GM18909 (cell line): ENCODE measurements around the gene CD82.

Source experiments
- ATAC-seq: cut with Tn5 transposase; IDR thresholded peaks from one replicate; pipeline ENCODE4 v1.9.1; 2021; ENCODE audit warnings: mild to moderate bottlenecking; ENCODE audit not compliant: unreplicated experiment, poor library complexity

CD82 gene

GRCh38 chr11:44559207-44559939, 6.1 kb upstream of the CD82 start:
- peak; percentile 80 for ATAC-seq

GRCh38 chr11:44559940-44560300, 5.5 kb upstream of the CD82 start:
- ATAC-seq: peak; percentile 11

GRCh38 chr11:44561275-44561805, 4.1 kb upstream of the CD82 start:
- ATAC-seq: no peak

DNA sequence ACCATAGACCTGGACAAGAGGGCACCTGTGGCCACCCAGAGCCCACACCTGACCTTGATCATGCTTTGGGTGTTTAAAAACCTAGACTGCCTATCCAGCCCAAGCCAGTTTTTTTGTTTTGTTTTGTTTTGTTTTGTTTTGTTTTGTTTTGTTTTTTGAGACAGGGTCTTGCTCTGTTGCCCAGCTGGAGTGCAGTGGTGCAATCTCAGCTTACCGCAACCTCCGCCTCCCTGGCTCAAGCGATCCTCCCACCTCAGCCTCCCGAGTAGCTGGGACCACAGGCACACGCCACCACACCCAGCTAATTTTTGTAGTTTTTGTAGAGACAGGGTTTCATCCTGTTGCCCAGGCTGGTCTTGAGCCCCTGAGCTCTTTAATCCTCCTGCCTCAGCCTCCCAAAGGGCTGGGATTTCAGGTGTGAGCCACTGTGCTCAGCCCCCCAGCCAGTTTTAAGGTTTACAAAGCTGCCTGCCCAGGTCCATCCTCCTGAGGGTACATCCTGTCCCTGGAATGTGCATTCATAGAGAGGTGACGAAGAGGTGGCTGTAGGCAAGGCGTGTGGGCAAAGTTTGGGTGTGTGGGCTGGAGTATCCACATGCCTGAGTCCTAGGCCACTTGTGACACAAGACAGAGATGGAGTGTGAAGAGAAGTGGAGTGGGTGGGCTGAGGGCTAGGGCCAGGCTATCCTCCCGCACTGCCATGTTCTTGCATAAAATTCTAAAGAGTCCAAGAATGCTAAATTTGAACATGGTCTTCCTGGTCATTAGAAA, 3.3 kb upstream of the CD82 start:
- ATAC-seq: no peak

- ATAC-seq: no peak
These were observed 2.5 kb upstream of the CD82 start for GRCh38 chr11:44562845-44563460.

GRCh38 chr11:44563711-44564110, 1.8 kb upstream of the CD82 start:
- no peak for ATAC-seq

DNA sequence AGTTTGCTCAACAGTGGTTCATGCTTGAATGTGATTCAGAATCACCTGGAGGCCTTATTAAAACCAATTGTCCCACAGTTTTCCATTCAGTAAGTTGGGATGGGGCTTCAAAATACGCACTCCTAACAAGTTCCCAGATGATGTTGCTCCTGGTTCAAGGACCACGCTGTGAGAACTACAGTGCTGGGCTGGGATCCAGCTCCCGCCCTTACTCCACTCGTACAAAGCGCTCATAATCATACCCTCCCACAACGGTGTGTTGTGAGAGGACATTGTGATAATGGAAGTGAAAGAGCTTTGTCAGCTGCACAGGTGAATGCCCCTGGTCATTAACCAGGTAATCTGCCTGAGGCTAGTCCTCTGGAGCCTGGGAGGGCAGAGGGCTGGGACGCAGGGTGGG, 1.3 kb upstream of the CD82 start:
- no peak for ATAC-seq

GRCh38 chr11:44564670-44565210, 723 bp upstream of the CD82 start:
- no peak for ATAC-seq

- no peak for ATAC-seq
These were observed 788 bp downstream of the CD82 start for GRCh38 chr11:44565953-44566949.

DNA sequence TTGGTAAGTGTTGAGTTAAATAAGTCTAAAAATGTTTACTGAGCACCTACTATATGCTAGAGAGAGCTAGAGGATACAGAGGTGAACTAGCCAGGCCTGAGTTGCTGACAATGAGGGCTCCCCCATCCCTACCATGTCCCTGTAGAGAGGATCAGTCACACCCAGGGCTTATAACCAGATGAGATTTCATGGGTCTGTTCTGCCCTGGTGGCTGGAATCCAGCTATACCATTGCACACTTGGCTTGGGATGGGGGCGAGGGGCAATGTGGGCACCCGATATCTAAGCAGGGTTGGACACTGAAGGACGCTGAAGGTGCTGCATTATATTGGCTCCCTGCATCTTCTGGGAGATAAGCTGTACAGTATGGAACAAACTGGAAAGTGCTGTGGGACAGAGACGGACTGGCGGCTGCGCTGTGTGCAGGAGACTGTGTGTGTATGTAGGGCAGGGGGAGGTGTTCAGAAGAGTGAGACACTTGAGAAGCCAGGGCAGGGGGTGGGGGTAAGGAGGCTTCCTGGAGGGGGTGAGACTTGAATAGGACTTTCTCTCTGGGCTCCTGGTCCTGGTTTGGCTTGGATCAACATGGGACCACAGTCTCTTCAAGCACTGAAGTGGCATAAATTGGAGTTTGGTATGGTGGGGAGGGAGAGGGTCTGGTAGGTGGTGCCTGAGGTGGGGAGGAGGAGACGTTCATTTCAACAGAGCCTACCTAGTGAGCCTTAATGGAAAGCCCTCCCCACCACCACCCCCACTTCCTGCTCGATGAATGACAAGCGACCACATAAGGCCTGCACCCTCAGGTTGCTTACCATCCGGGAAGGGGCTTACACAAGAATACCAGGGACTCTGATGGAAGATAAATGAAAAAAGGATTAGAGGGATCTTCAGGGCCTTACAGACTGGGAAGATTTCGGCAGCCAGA, 1.8 kb downstream of the CD82 start:
- no peak for ATAC-seq

DNA sequence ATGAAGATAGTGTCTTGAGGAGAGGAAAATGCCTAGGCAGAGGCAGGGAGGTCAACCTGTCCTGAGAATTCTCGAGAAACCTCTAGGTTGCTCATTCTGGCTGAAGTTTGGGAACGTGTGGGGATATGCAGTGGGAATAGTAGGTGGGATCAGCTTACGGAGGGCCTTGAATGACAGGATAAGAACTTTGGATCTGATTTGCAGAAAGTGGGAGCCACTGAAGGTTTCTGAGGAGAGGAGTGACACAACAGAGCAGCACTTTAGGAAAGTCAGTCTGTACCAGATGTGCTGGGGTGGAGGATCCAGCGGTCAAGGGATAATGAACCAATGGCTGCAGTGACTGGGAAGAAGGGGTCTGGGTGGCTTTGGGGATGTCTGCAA, 2.4 kb downstream of the CD82 start:
- no peak for ATAC-seq

- ATAC-seq: no peak
These were observed 2.8 kb downstream of the CD82 start for GRCh38 chr11:44568331-44568657.

DNA sequence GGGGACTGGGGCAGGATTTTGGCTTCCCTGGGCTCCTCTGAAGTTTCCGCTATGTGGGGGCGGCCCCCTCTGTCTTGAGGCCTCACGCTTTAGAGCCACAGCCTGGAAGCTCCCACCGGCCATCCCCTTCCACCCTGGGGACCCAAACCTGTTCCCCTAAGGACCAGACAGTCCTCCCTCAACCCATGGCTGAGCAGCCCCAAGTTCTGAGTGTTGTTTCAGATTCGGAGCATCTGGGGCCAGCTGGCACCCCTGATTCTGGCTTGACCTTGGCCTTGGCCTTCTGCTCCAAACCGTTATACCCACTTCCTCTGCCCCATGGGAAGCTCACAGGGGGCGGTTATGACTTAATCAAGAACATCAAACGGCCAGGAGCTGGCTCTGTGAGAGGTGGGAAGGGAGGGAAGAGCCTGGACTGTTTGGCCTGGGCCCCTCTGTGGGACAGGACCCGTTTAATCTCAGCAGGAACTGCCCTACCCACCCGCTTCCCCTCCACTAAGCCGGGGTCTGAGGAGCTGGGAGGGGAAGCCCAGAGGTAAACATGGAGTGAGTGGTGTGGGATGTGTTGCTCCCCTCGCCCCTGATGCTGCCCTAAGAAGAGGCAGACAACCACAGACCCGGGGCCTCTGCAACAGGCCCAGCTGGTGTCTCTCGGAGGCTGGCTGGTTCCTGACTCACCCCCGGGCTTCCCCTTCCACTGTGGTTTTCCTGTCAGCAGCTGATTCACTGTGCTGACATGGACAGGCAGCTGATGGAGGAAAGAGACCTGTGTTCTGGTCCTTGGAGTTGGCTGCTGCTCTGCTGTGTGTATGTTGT, 3.4 kb downstream of the CD82 start:
- ATAC-seq: peak; percentile 42

DNA sequence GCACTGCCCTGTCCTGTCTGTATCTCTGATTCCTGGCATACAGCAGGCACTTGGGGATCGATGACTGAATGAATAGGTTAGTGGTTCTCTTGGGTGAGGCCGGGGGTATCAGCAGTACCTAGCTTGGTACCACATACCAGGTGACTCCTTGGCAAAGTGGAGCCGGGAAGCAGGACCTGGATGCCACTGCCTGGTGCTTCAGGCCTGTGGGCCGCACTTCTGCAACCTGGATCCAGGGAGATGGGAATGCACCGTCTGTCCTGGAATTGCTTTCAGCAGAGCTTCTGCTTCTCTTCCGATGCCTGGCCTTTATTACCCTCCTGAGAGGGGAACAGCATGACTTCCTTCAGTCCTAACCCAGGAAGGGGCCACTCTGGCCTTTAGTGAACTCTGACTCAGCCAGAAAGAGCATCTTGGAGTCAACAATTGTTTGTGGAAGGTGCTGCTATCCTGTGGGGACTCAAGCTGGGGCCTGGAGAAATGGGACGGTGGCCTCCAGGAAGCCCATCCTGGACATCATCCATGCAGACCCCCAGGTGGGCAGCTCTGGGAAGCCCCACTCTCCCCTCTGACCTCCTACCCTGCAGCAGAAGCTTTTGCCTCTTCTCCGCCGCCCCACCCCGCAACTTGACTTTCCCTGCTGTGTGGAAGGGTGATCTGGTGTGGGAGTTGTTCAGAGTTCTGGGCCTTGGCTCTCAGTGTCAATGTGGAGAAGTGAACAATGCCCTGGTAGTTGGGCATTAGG, 5.1 kb downstream of the CD82 start:
- ATAC-seq: no peak

GRCh38 chr11:44571871-44572270, 6.4 kb downstream of the CD82 start:
- no peak for ATAC-seq

- no peak for ATAC-seq
These were observed 7.0 kb downstream of the CD82 start for GRCh38 chr11:44572436-44572835.

DNA sequence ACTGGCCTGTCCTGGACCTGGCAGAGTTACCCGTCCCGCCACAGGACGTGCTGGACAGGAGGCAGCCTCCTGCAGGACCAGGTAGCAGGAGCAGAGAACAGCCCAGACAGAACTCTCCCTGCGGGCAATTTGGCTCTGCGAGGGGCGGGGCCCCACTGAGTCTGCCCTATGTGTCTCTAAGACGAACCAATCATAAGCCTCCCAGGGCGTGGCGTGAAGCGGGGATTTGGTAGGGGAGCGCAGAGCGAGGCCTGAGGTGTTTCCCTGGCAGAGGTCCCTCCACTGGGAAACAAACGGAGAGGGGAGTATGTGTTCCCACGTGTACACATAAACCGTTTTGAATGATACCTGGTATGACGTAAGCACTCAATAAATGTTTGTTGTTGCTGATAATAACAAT, 7.4 kb downstream of the CD82 start:
- no peak for ATAC-seq
